GM21390 (cell line): ENCODE data around the gene PRR12.

ENCODE experiments used
- ATAC-seq: cut with Tn5 transposase; IDR thresholded peaks from one replicate; pipeline ENCODE4 v1.9.1; 2021; ENCODE audit not compliant: unreplicated experiment

PRR12 gene

DNA sequence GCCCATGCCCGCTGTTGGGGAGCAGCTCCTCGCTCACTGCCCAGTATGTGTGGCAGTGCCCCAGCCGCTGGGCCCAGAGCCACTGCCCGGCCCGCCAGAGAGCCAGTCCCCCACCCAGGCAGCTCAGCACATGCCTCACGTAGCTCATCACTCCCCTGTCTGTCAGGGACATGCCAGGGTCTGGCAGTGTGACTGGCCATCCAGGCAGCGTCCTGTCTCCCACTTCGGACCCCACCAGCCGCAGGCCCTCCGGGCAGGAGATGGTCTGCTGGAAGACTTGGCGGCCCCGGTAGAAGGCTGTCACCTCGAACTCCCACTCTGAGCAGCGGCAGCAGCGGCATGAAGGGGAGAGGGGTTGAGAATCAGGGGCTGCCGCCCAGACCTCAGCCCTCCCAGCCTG lies 71.0 kb downstream of the PRR12 start:
- ATAC-seq: no peak

DNA sequence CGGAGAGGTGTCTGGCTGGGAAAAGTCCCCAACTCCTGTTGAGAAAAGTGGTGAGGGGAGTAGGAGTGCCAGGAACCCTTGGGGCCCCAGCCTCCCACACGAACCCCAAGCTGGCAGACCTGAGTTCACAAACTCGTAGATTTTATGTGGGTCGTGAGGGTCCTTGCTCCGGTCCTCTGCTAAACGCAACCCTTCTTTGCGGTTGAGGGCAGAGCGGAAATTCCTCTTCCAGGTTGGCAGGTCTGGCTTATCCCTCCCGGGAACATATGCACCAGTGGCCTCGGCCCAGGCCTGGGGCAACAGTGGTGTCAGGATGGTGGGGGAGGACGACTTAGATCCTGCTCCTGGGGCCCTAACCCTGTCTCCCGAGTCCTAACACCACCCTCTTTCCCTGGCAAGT lies 72.2 kb downstream of the PRR12 start:
- no peak for ATAC-seq

DNA sequence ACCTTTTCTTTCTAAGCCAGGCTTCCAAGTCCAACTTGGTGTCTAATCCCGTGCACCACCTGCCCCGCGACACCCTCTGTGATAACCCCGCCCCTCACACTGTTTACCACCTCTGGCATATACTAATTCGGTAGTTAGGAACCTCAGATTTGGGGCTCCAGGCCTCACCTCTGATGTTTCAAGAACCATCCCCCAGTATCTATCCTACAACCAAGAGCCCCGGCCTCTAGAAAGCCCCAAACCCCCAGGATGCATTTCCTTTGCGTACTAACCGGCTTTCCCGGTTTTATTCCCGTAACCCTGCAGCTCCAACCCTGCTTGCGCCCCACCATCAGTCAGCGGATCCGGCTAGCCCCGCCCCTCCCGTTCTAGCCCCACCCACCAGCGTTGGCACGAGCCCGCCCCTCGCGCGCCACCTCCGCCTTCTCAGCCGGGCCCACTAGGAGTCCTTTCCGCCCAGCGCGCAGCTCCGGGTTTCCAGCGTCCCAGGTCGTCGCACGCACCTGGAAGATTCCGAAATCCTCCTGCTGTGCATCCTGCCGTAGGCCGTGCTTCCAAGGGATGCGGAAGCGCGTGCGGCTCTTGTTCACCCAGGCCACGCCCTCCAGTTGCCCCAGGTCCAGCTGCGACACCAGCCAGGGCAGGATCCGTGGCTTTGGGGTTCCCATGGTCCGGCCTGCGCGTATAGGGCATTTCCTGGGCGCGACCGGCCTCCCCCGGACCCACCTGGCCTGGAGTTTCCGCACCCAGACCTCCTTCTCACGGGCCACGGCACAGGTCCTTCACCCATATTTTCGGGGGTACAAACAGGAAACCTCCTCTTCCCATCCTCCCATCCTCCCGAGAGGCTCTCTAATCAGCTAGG lies 73.4 kb downstream of the PRR12 start:
- no peak for ATAC-seq

DNA sequence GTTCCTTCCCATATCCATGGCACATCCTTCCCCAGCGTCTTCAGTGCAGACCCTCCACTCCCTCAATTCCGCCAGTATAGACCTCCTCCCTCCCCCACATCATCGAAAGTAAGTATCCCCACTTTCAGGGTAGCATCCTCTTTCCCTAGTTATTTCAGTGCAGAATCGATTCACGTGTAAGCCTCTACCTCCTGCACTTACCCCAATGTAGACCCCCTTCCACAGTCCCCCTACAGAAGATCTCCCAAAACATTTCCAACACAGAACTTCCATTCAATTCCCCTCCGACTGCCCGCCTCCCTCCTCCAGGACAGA lies 74.0 kb downstream of the PRR12 start:
- no peak for ATAC-seq

DNA sequence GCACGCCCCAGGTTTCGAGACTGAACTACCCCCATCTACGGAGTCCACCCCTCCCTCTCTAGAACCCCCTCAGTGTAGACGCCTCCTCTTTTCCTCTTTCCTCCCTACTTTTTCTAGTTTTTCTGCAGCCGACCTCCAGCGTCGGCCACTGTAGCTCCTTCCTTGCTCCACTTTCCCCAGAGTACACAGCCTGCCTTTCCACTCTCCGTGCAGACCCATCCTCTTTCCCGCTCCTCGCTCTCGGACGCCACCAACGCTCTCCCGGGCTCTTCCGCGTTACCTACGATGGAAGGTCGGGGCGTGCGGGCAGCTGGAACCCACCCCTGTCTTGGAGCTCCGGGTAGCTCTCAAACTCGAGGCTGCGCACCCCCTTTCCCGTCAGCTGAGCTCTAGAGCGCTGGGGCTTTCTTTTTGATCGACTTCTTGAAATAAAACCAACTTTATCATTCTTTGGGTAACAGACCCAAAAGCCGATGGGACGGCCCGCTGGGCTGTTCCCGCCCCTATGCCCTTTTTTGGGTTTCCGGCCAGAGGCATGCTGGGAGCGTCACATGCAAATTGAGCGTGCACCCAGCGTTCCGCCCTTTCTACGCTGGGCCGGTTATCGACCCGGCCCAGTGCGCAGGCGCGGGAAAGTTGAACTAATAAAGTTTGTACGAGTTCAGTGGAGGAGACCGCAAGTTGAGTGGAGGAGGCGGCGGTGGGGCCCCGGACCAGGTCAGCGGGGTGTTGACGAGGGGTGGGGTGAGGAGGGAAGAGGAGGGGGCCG lies 74.6 kb downstream of the PRR12 start, which contains the start of the genes BCL2L12 and IRF3:
Gene BCL2L12 (plus strand): TSS at position 583 of the 769 bp plus-strand sequence. CDS start 760 bp downstream, outside the sequence.
Gene IRF3 (minus strand): TSS at position 507 of the 769 bp plus-strand sequence. CDS start 1,019 bp downstream, outside the sequence.
- ATAC-seq: peak; percentile 74

DNA sequence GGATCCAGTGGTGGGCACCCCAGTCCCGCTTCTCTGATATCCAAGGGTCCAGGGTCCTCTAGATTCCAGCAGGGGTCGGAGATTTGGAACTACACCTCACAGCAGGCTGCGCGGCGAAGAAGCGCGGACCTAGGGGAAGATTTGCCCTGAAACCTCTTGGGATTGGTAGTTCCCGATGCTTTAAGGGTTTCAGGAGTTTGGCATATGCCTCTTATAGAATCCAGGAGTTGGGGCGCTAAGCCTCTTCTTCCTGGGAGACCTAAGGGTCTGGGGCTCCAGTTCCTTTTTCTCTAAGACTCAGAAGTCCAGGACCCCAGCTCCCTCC lies 75.1 kb downstream of the PRR12 start:
- ATAC-seq: no peak

DNA sequence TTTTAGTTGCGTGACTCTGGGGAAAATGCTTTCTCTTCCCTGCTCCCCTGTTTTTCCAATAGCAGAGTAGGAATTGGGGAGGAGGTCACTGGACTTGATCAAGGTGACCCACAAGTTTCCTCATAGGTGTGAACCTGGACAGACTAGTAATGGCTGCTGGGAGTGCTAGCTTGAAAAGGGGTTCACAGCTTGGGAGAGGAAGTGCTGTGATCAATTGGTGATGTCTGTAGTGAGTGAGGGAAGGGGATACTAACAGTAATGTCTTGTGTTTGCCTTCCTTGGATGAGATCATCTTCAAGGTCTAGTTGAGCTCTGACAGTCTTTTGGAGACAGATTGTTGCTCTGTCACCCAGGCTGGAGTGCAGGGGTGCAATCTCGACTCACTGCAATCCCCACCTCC lies 76.5 kb downstream of the PRR12 start:
- ATAC-seq: no peak

DNA sequence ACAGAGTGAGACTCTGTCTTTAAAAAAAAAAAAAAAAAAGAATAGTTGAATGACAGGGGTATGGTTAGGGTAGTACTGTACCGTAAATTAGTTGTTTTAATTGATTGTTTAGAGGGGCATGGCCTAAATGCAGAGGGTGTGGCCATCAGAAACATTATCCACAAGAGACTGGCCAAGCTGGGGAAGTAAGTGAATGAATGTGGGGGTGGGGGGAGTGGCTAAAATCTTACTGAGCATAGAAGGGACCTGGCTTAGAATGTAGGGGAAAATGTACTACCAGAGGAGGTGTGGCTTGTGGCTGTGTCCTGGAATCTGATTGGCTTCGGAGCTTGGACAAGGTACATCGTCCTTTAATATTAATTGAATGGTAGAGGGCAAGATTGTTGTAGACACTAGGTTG lies 78.5 kb downstream of the PRR12 start:
- ATAC-seq: no peak

DNA sequence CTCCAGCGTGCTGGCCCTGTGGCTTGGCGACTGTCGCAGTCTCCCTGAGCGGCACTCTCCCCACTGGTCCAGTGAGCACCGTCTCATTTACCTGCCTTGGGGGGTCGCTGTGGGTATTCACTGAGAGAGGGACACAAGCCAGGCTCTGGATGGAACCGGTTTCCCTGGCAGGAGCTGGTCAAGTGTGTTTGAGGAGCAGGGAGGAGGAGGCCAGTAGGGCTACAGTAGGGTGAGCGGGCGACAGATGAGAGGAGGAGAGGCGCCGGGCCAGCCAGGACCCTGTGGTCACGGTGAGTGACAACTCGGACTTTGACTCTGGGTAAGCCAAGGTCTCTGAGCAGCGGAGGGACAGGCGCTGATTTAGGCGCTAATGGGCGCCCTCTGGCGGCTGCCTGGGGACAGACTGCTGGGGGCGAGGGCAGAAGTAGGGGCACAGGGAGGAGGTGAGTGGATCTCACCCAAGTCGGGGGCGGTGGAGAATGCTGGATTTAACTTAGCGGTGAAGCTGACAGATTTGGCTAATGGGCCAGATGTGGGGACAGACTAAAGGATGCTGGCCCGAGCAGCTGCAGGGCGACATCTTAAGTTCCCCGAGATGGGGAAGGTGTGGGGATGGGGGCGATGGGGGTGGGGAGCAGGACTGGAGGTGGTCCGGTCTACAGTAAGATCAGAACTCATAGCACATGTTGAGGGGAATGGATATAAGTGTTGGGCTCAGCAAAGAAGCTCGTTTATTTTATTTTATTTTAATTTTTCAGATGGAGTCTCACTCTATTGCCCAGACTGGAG lies 81.3 kb downstream of the PRR12 start:
- ATAC-seq: no peak
